Measurements from ENCODE around the gene TCTN2. TPM values are rescaled to one million over a fixed set of nuclear protein-coding genes. Genes with fewer than 3 reads are reported as not detected.

Gene TCTN2
- polyA plus RNA-seq, 3 donors: 25.8 to 28.9 (median 28.4) TPM

GRCh38 chr12:123733229-123733628 lies 62.3 kb downstream of the TCTN2 start:
- no peak for DNase-seq (ENCODE audit: low read depth in 3 of 3, low spot score in 2 of 3)

GRCh38 chr12:123734268-123734667 lies 63.4 kb downstream of the TCTN2 start:
- no peak for DNase-seq (ENCODE audit: low read depth in 3 of 3, low spot score in 2 of 3)

- DNase-seq (ENCODE audit: low read depth in 3 of 3, low spot score in 2 of 3): no peak
Observed at GRCh38 chr12:123741937-123742572, 71.1 kb downstream of the TCTN2 start.

- no peak for DNase-seq (ENCODE audit: low read depth in 3 of 3, low spot score in 2 of 3)
Observed at GRCh38 chr12:123743002-123743401, 72.1 kb downstream of the TCTN2 start.

- DNase-seq (ENCODE audit: low read depth in 3 of 3, low spot score in 2 of 3): no peak
Observed at GRCh38 chr12:123744836-123745235, 73.9 kb downstream of the TCTN2 start.

- DNase-seq (ENCODE audit: low read depth in 3 of 3, low spot score in 2 of 3): no peak
Observed at GRCh38 chr12:123747309-123747708, 76.4 kb downstream of the TCTN2 start.

- DNase-seq (ENCODE audit: low read depth in 3 of 3, low spot score in 2 of 3): no peak
Observed at GRCh38 chr12:123748161-123748560, 77.2 kb downstream of the TCTN2 start.

- no peak for DNase-seq (ENCODE audit: low read depth in 3 of 3, low spot score in 2 of 3)
Observed at GRCh38 chr12:123748661-123749060, 77.7 kb downstream of the TCTN2 start.

- DNase-seq (ENCODE audit: low read depth in 3 of 3, low spot score in 2 of 3): no peak
Observed at GRCh38 chr12:123749355-123749754, 78.4 kb downstream of the TCTN2 start.

GRCh38 chr12:123750159-123750656 lies 79.3 kb downstream of the TCTN2 start:
- DNase-seq (ENCODE audit: low read depth in 3 of 3, low spot score in 2 of 3): no peak

- DNase-seq (ENCODE audit: low read depth in 3 of 3, low spot score in 2 of 3): no peak
Observed at GRCh38 chr12:123752046-123752445, 81.1 kb downstream of the TCTN2 start.

GRCh38 chr12:123754041-123754772 lies 83.3 kb downstream of the TCTN2 start:
- DNase-seq (ENCODE audit: low read depth in 3 of 3, low spot score in 2 of 3): no peak

- DNase-seq (ENCODE audit: low read depth in 3 of 3, low spot score in 2 of 3): no peak
Observed at GRCh38 chr12:123757561-123757960, 86.6 kb downstream of the TCTN2 start.

Other genes with a start within 250 kb of the TCTN2 start
- gene RILPL2, start 234.4 kb upstream of the TCTN2 start, polyA plus RNA-seq (ENCODE audit: insufficient read length in 3 of 3): 1 to 10 TPM; 5.6 to 6.0 (median 5.7) TPM
- 10 to 100 TPM; 39.1 to 42.7 (median 40.4) TPM for gene SNRNP35, start 213.0 kb upstream of the TCTN2 start, polyA plus RNA-seq (ENCODE audit: insufficient read length in 3 of 3)
- 10 to 100 TPM; 15.5 to 17.9 (median 16.1) TPM for gene RILPL1, start 137.4 kb upstream of the TCTN2 start, polyA plus RNA-seq (ENCODE audit: insufficient read length in 3 of 3)
- 100 to 1,000 TPM; 230 to 233 (median 232) TPM for gene TMED2, start 86.6 kb upstream of the TCTN2 start, polyA plus RNA-seq (ENCODE audit: insufficient read length in 3 of 3)
- gene DDX55, start 69.0 kb upstream of the TCTN2 start, polyA plus RNA-seq (ENCODE audit: insufficient read length in 3 of 3): 10 to 100 TPM; 21.7 to 26.6 (median 23.2) TPM
- gene EIF2B1, start 37.4 kb upstream of the TCTN2 start, polyA plus RNA-seq (ENCODE audit: insufficient read length in 3 of 3): 10 to 100 TPM; 58.6 to 62.2 (median 60.1) TPM
- gene GTF2H3, start 37.3 kb upstream of the TCTN2 start, polyA plus RNA-seq (ENCODE audit: insufficient read length in 3 of 3): 10 to 100 TPM; 35.0 to 37.5 (median 36.4) TPM
- 10 to 100 TPM; 14.2 to 19.8 (median 16.9) TPM for gene ATP6V0A2, start 41.2 kb downstream of the TCTN2 start, polyA plus RNA-seq (ENCODE audit: insufficient read length in 3 of 3)
- gene DNAH10, start 91.2 kb downstream of the TCTN2 start, polyA plus RNA-seq (ENCODE audit: insufficient read length in 3 of 3): 1 to 10 TPM; 4.1 to 5.2 (median 5.0) TPM

Data from right renal cortex interstitium (tissue), 3 donors.